GM21619 (cell line): ENCODE results near the gene ZNF548.
A peak's percentile ranks its signal among the peaks of the same experiment; 100 is the strongest.

Source experiments
- ATAC-seq: cut with Tn5 transposase; IDR thresholded peaks from one replicate; pipeline ENCODE4 v1.9.1; 2021; ENCODE audit not compliant: unreplicated experiment

Gene ZNF548

DNA sequence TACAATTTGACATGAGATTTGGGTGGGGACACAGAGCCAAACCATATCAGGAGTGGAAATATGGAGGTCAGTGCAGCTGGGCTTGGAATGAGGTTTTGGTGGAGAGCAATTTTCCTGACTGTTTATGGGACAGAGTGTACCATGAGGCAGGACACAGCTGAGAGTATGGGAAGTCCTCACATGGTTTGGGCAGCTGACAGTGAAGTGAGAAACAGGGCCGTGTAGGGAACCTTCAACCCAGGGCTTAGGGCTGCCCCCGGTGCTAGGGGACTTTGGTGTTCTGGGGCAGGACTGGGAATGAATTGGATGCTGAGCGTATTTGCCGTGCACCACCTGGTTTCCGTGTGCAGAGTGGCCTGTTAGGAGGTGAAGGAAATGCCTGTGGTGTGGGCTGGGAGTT lies 6.1 kb downstream of the ZNF548 start:
- ATAC-seq: no peak

DNA sequence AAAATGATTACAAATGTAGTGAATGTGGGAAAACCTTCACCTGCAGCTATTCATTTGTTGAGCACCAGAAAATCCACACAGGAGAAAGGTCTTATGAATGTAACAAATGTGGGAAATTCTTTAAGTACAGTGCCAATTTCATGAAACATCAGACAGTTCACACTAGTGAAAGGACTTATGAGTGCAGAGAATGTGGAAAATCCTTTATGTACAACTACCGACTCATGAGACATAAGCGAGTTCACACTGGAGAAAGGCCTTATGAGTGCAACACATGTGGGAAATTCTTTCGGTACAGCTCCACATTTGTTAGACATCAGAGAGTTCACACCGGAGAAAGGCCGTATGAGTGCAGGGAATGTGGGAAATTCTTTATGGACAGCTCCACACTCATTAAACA lies 9.2 kb downstream of the ZNF548 start:
- no peak for ATAC-seq

DNA sequence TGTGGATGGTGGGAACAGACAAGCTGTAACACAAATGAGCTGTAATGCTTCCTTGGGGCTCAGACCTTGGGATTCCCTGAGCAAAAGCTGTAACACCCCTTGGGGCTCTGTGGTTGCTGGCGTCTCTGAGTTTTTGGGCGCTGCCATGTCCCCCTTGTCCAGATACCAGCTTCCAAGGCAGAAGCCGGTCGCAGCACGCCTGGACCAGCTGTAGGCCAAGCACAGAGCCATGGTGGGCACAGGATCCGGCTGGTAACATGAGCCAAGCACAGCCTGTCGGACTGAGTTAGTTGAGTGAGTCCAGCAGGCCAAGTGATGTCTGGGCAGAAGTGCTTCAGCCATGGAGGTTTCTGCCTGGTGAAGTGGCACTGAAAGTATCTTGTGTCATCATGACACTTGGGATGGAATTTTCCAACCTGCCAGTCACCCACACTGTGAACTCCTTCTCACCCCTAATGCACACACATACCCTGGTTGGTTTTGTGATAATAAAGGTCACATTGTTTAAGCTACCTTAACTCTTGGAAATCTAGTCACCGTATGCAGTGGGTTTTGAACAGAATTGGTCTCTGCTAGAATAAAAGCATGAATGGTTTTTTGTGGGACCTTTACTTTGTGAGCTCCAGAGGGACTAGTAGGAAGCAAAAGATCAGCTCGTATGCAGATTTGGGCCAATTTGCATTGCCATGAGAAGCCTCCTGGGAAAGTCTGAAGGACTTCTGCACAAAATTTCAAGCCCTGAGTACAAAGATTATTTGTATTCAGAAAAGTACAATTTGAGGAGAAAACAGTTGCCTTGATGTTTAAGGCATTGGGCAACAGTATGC lies 14.3 kb downstream of the ZNF548 start:
- no peak for ATAC-seq

DNA sequence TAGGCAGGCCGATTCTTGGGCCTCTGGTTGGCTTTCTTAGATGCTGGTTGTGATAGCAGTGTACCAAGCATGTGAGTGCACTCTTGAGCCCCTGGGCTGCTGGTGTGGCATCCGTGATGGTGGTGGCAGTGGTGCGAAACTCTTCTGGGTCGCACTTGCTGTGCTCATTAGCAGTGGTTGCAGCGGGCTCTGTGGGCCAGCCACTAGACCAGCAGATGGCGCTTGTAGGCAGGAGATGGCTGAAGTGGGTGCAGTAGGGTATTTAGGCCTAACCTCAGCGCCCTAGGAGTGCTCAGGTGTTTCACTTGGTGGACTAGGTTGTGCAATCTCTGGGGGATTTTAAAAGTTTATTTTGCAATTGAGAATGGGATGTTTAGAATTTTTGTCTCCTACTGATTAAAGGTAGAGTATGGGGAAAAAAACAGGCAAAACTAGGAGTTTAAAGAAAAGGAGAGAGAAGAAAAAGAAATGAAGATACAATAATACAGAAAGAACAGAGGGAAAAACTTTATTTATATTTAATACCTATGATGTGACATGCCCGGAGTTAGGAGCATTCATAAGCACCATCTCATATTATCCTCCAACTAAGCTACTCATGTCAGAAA lies 17.0 kb downstream of the ZNF548 start:
- no peak for ATAC-seq

DNA sequence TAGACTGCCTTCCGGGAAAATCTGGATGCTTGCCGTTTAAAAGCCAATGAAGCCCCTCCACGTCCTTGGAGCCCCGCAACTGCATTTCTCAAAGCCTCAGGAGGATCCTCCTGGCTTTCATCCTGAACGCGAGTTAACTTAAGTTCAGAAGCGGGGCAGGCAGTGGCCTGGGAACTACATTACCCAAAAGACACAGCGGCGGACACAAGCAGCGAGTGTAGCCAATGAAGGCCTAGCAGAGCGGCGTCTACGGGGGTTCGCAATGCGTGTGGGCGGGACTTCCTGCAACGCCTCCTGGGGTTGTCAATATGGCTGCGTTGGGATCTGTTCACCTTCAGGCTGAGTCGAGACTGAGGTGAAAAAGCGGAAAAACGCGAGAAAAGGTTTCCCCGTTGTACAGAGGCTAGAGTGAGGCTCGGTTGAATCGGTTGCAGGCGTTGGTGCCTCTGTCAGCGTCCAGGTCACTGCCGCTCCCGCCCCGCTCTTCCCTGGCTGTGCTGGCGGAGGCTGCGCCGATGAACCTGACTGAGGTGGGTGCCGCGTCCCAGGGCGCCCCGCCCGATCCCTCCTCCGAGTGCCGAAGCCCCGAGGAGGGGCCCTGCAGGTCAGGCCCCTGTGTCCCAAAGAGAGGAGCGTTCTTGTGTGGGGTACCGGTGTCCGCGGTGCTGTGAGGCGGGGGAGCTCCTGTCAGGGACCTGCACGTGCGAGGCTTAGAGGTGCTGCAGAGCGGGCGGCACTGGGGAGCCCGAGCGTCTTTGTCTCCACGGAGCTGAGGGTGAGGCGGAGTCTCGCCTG lies 21.4 kb downstream of the ZNF548 start, which contains the start of gene ZNF17:
Gene ZNF17 (plus strand): TSS at position 285 of the 795 bp plus-strand sequence. CDS start 2,455 bp downstream, outside the sequence.
- ATAC-seq: peak; percentile 98

DNA sequence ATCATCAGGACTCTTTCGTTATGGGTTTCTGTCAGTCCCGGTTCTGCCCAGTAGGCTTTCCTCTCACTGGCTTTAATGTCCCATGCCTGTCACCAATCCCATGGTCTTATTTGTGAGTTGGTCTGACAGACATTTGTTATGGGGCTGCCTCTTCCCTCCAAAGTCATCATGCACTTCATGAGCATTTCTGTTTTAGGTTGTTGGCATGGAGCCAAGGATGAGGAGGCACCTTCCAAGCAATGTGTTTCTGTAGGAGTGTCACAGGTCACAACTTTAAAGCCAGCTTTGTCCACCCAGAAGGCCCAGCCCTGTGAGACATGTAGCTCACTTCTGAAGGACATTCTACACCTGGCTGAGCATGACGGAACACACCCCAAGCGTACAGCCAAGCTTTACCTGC lies 29.8 kb downstream of the ZNF548 start:
- ATAC-seq: no peak

DNA sequence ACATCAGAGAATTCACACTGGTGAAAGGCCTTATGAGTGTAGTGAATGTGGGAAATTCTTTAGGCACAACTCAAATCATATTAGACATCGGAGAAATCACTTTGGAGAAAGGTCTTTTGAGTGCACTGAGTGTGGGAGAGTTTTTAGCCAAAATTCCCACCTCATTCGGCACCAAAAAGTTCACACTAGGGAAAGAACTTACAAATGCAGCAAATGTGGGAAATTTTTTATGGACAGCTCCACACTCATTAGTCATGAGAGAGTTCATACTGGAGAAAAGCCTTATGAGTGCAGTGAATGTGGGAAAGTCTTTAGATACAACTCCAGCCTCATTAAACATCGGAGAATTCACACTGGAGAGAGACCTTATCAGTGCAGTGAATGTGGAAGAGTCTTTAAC lies 31.4 kb downstream of the ZNF548 start:
- ATAC-seq: no peak

DNA sequence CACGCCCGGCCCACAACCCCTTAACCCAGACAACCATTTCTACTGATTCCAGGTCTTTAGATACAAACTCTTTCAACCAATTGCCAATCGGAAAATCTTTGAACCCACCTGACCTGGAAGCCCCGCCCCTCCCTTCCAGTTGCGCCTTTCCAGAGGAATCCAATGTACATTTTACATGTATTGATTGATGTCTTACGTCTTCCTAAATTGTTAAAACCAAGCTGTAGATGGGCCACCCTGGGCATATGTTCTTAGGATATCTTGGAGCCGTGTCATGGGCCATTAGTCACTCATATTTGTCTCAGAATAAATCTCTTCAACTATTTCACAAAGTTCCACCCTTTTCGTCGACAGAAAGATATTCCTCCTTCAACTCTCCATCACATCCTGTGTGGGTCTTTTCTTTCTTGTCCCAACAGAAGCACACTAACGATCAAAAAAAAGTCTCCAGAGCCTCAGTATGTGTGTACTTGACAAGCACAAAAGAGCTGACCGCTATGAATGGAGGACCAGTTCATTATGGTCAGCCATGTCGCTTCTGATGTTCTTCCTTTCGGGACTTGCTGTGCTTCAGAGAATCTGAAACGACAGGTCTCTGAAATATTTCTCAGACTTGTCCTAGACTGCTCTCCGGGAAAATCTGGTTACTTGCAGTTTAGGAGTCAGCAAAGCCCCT lies 44.9 kb downstream of the ZNF548 start:
- ATAC-seq: peak; percentile 6

DNA sequence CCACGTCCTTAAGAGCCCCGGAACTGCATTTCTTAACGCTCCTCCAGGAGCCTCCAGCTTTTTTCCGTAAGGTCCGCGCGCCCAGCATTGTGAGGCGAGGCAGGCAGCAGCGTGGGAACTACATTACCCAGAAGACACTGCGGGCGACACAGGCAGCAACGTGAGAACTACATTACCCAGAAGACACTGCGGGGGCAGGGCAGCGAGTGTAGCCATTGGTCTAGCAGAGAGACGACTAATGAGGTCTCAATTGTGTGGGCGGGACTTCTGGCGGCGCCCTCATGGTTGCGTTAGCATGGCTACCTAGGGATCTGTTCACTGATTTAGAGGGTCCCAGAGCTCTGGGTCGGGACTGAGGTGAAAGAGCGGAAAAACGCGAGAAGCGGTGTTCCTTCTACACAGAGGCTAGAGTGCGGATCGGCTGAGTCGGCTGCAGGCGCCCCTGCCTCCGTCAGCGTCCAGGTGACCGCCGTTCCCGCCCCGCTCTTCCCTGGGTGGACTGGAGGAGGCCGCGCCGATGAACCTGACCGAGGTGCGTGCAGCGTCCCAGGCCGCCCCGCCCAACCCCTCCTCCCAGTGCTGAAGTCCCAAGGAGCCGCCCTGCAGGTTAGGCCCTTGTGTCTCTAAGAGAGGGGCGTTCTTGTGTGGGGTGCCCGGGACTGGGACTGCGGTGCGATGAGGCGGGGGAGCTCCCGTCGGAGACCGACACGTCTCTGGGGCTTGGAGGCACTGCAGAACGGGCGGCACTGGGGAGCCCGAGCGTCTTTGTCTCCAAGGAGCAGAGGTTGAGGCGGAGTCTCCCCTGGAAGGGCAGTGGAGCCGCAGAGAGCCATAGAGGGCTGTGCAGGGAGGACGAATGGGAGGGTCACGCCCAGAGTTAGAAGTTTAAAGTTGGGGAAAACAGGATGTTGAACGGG lies 45.7 kb downstream of the ZNF548 start, which contains the start of gene ZNF749:
Gene ZNF749 (plus strand): TSS at position 264 of the 917 bp plus-strand sequence. CDS start 254 bp downstream, at position 518.
- ATAC-seq: peak; percentile 95

DNA sequence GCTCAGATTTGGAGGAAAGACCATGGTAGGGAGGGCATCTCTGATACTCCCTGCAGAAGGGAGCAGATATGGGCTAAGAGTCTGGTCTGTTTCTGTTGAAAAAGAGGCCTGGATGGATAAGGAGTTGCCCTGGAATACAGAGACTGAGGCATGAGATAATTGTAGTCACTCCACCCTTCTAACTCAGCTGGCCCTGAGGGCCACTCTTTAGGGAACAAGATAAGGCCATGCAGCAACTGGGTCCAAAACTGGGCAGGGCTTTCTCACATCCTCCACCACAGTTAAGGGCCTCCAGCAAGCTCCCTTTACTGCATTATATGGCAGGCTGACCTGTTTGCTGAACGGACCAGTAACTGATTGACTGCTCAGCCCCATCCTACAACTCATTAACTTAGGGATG lies 46.8 kb downstream of the ZNF548 start:
- ATAC-seq: no peak

DNA sequence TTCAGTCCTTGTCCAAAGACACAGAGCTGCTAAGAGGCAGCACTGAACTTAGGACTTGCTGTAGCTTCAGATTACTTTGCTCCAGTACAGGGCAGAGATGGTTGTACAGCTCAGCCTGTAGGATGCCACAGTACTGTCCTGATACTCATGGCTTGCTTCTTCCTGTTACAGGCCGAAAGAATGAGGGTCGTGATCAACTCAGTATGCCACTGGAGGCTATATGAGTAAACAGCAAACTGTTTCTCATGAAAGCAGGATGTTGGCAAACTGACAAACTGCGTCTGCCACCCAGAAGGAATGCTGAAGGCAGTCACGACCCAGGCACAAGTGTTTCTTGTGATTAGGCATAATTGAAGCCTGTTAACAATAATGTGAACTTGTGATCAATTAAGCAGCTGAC lies 48.3 kb downstream of the ZNF548 start:
- no peak for ATAC-seq

DNA sequence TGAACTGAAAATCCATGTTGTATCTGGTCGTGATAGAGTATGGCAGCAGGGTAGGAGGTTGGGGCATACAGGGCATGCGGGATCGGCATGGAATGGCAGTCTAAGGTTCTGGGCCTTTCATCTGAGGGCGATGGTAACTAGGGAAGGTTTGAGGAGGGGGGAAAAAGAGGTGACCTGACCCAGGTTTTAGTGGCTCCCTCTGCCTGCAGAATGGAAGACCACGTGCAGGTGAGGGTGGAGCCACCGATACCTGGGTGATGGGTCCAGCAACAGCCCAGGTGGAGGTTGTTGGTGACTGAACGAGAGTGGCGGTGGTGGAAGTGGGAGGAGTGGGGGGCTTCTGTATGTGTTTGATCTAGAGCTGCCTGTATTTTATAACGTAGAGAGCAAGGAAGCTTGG lies 49.3 kb downstream of the ZNF548 start:
- ATAC-seq: no peak

DNA sequence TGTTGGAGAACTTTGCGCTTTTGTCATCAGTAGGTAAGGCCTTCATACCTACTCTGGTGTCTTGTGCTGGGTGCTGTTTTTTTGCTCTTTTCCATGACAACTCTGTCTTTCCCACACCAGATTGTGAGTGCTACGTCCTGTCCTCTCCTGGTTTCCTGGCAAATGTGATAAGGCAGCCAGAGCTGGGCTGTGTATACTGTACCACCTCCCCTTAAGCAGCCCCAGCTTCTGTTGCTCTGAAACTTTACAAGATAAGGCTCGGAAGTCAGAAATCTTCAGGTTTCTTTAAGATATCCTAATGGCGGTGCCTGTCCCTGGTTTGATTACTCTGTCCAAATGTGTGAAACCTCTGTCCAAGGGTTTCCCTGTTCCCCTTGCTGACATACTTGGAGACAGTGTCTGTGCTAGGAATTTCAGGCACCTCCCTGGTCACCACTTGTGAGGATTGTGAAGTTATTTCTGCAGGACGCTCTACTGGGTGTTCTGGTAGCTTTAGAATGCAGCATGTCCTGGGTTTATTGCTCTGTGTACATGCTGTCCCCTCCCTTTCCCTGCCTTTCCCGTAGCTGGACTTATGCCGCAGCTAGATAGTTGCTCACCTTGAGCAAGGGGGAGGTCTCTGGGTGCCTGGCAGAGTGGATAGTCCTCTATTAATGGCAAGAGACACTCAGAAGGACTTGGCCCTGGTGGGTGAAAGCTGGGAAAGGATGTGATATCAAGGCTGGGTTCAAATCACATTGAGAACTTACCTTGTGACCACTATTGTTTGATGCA lies 52.5 kb downstream of the ZNF548 start:
- ATAC-seq: no peak

DNA sequence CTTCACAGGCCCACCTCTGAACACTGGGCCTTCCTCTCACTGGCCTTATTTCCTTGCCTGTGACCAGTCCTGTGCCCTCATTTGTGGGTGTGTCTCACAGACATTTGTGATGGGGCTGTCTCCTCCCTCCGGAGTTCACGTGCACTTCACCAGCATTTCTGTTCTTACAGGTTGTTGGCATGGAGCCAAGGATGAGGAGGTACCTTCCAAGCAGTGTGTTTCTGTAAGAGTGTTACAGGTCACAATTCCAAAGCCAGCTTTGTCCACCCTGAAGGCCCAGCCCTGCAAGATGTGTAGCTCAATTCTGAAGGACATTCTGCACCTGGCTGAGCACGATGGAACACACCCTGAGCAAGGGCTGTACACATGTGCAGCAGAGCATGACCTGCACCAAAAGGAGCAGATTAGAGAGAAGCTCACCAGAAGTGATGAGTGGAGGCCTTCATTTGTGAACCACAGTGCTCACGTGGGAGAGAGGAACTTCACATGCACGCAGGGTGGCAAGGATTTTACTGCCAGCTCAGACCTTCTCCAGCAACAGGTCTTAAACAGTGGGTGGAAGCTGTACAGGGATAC lies 53.6 kb downstream of the ZNF548 start:
- ATAC-seq: no peak

DNA sequence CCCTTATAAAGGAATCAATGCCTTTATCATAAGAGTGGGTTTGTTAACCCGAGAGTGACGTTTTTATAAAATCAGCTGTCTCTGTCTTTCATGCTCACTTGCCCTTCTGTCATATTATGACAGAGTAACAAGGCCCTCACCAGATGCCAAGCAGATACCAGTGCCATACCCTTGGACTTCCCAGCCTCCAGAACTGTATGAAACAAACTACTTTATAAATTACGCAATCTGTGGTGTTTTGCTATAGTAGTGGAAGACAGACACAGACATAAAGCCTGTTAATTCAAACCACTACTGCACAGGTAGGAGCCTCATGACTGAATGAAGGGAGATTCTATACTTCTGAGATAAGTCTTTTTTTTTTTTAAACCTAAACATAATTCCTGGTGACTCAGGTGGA lies 62.7 kb downstream of the ZNF548 start:
- no peak for ATAC-seq
